ENCODE measurements around the gene CDAN1. TPM values are rescaled to one million over a fixed set of nuclear protein-coding genes. Genes with fewer than 3 reads are reported as not detected.
"Not testable (repeated sequence)": the region's sequence is repeated elsewhere in the genome, so short reads cannot be mapped to it uniquely, and the experiment has no call there.

The CDAN1 gene, protein sequence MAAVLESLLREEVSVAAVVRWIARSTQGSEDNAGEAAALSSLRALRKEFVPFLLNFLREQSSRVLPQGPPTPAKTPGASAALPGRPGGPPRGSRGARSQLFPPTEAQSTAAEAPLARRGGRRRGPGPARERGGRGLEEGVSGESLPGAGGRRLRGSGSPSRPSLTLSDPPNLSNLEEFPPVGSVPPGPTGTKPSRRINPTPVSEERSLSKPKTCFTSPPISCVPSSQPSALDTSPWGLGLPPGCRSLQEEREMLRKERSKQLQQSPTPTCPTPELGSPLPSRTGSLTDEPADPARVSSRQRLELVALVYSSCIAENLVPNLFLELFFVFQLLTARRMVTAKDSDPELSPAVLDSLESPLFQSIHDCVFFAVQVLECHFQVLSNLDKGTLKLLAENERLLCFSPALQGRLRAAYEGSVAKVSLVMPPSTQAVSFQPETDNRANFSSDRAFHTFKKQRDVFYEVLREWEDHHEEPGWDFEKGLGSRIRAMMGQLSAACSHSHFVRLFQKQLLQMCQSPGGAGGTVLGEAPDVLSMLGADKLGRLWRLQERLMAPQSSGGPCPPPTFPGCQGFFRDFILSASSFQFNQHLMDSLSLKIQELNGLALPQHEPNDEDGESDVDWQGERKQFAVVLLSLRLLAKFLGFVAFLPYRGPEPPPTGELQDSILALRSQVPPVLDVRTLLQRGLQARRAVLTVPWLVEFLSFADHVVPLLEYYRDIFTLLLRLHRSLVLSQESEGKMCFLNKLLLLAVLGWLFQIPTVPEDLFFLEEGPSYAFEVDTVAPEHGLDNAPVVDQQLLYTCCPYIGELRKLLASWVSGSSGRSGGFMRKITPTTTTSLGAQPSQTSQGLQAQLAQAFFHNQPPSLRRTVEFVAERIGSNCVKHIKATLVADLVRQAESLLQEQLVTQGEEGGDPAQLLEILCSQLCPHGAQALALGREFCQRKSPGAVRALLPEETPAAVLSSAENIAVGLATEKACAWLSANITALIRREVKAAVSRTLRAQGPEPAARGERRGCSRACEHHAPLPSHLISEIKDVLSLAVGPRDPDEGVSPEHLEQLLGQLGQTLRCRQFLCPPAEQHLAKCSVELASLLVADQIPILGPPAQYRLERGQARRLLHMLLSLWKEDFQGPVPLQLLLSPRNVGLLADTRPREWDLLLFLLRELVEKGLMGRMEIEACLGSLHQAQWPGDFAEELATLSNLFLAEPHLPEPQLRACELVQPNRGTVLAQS
- total RNA-seq = 10 to 100 TPM; 14.3 to 17.9 TPM

DNA sequence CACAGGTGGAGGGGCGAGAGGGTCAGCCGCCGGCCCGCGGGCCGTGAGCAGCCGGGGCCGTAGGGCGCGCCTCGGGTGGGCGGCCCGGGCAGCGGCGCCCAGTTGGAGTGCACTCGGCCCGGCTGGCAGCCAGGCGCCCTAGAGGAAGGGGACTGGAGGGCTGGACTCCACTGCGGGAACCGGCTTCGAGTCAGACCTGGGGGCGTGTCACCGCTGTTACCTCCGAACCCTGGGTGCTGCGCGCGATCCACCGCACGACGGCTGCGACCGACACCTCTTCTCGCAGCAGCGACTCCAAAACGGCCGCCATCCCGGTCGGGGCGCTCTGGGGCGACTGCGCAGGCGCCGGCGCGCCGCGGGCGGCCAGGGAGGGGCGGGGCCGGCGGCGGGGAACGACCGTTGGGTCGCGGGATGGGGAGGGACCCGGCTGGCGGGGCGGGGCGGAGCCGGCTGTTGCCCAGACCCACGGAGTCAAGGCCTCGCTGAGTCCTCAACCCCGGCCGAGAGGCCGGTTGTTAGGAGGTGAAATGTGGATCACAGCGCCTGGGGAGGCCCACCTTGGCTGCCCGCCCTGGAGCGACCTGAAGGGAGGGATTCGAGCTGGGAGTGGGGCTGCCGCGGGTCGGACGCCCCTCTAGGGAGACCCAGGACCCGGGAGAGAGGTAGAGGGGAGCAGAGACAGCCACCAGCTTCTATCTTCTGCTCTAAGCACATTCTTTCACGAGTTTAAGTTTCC is at the start of gene CDAN1:
CDAN1 (minus strand) TSS at position 336 of the 736 bp plus-strand sequence; CDS start at position 310, 26 bp downstream.
- Mint-ChIP-seq H3K4me1 (peaks cover 16% of the 10 kb centered on the region), H3K4me3 (peak within 1 kb of the TSS; percentile 80), H3K36me3 (peaks cover 2% of the 10 kb centered on the region), H3K27ac (peak within 1 kb of the TSS; percentile 82), H3K27me3 (no peaks in the 10 kb centered on the region), H3K9me3 (no peaks in the 10 kb centered on the region)
- peak; percentile 93 for DNase-seq

- H3K36me3 Mint-ChIP-seq = peaks cover 3% of the 10 kb centered on the region
- H3K4me3 Mint-ChIP-seq = no peak overlapping the region
- no peak for DNase-seq
Observed at GRCh38 chr15:42785569-42785968, 48.6 kb upstream of the CDAN1 start.

DNA sequence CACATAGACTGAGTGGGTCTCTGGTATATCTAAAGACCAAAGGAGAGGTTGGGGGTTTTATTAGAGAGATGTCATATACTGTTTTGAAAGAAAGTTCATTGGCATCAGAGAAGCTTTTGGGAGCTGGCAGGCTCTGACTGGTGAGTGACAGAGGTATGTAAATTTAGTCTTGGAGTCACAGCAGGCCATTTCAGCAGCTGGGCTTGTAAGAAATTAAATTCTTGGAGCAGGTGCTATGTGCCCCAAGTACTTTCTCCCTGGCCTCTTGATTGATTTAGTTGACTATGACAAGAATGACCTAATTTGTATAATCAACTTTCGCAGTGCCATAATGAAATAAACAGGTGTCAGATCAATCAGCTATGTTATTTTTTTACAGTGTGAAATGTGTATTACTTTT is 47.8 kb upstream of the CDAN1 start:
- no peaks in the 10 kb centered on the region for H3K9me3 Mint-ChIP-seq
- H3K27ac Mint-ChIP-seq = no peak overlapping the region
- no peaks in the 10 kb centered on the region for H3K27me3 Mint-ChIP-seq
- H3K4me1 Mint-ChIP-seq = no peaks in the 10 kb centered on the region
- no peak overlapping the region for H3K4me3 Mint-ChIP-seq
- peaks cover 3% of the 10 kb centered on the region for H3K36me3 Mint-ChIP-seq
- DNase-seq = no peak

More at GRCh38 chr15:42785569-42785968, 48.6 kb upstream of the CDAN1 start:
- H3K27me3 Mint-ChIP-seq = no peaks in the 10 kb centered on the region
- H3K4me1 Mint-ChIP-seq = no peaks in the 10 kb centered on the region
- no peak overlapping the region for H3K27ac Mint-ChIP-seq
- no peaks in the 10 kb centered on the region for H3K9me3 Mint-ChIP-seq

- DNase-seq = no peak
- H3K27ac Mint-ChIP-seq = no peak overlapping the region
- no peak overlapping the region for H3K4me3 Mint-ChIP-seq
- H3K4me1 Mint-ChIP-seq = no peaks in the 10 kb centered on the region
- peaks cover 3% of the 10 kb centered on the region for H3K36me3 Mint-ChIP-seq
- no peaks in the 10 kb centered on the region for H3K27me3 Mint-ChIP-seq
- H3K9me3 Mint-ChIP-seq = no peaks in the 10 kb centered on the region
Observed at GRCh38 chr15:42782716-42783115, 45.8 kb upstream of the CDAN1 start.

DNA sequence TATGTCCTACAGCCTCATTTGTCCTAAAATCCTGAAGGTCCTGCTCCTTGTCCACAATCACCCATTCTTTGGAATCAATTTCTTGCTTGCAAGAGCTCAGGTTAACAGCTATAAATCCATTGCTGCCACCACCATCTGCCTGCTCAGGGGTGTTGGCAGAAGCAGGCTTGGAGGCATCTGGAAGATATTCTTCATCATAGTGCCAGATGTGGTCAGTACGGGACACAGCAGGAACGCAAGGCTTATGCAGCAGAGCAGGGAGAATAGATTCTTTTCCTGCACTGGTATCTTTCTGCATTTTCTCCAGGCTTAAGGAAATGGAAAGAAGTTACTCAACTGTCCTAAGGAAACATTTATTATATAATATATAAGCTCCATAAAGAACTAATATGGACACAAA is 38.5 kb upstream of the CDAN1 start:
- no peak overlapping the region for H3K4me3 Mint-ChIP-seq
- H3K9me3 Mint-ChIP-seq = no peaks in the 10 kb centered on the region
- H3K27ac Mint-ChIP-seq = no peak overlapping the region
- no peaks in the 10 kb centered on the region for H3K27me3 Mint-ChIP-seq
- peaks cover 11% of the 10 kb centered on the region for H3K36me3 Mint-ChIP-seq
- H3K4me1 Mint-ChIP-seq = no peaks in the 10 kb centered on the region
- DNase-seq = no peak

- Mint-ChIP-seq H3K27ac (no peak overlapping the region), H3K36me3 (peaks cover 32% of the 10 kb centered on the region), H3K4me1 (no peaks in the 10 kb centered on the region), H3K9me3 (peaks cover 13% of the 10 kb centered on the region), H3K27me3 (no peaks in the 10 kb centered on the region), H3K4me3 (no peak overlapping the region)
- DNase-seq = no peak
Observed at GRCh38 chr15:42772901-42773300, 36.0 kb upstream of the CDAN1 start.

GRCh38 chr15:42772144-42772543 is 35.2 kb upstream of the CDAN1 start:
- Mint-ChIP-seq H3K27me3 (no peaks in the 10 kb centered on the region), H3K36me3 (peaks cover 40% of the 10 kb centered on the region), H3K27ac (no peak overlapping the region), H3K4me1 (no peaks in the 10 kb centered on the region), H3K9me3 (peaks cover 19% of the 10 kb centered on the region), H3K4me3 (no peak overlapping the region)
- no peak for DNase-seq

GRCh38 chr15:42766109-42766508 is 29.2 kb upstream of the CDAN1 start:
- H3K36me3 Mint-ChIP-seq = peaks cover 78% of the 10 kb centered on the region
- not testable (repeated sequence) for H3K27me3 Mint-ChIP-seq, H3K4me1 Mint-ChIP-seq

DNA sequence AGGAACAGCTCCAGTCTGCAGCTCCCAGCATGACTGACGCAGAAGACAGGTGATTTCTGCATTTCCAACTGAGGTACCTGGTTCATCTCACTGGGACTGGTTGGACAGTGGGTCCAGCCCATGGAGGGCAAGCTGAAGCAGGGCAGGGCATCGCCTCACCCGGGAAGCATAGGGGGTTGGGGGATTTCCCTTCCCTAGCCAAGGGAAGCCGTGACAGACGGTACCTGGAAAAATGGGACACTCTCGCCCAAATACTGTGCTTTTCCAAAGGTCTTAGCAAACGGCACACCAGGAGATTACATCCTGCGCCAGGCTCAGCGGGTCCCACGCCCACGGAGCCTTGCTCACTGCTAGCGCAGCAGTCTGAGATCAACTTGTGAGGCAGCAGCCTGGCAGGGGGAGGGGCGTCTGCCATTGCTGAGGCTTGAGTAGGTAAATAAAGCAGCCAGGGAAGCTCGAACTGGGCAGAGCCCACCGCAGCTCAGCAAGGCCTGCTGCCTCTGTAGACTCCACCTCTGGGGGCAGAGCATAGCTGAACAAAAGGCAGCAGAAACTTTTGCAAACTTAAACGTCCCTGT is 27.3 kb upstream of the CDAN1 start:
- DNase-seq, H3K27ac Mint-ChIP-seq, H3K27me3 Mint-ChIP-seq, H3K4me1 Mint-ChIP-seq, H3K4me3 Mint-ChIP-seq: not testable (repeated sequence)
- Mint-ChIP-seq H3K36me3 (peaks cover 78% of the 10 kb centered on the region), H3K9me3 (peaks cover 48% of the 10 kb centered on the region)

More at GRCh38 chr15:42766109-42766508, 29.2 kb upstream of the CDAN1 start:
- peaks cover 49% of the 10 kb centered on the region for H3K9me3 Mint-ChIP-seq
- H3K4me3 Mint-ChIP-seq, H3K27ac Mint-ChIP-seq, DNase-seq: not testable (repeated sequence)

GRCh38 chr15:42761813-42762212 is 24.9 kb upstream of the CDAN1 start:
- DNase-seq, H3K27me3 Mint-ChIP-seq, H3K4me1 Mint-ChIP-seq, H3K4me3 Mint-ChIP-seq, H3K27ac Mint-ChIP-seq: not testable (repeated sequence)
- H3K36me3 Mint-ChIP-seq = peaks cover 55% of the 10 kb centered on the region
- H3K9me3 Mint-ChIP-seq = peaks cover 32% of the 10 kb centered on the region

DNA sequence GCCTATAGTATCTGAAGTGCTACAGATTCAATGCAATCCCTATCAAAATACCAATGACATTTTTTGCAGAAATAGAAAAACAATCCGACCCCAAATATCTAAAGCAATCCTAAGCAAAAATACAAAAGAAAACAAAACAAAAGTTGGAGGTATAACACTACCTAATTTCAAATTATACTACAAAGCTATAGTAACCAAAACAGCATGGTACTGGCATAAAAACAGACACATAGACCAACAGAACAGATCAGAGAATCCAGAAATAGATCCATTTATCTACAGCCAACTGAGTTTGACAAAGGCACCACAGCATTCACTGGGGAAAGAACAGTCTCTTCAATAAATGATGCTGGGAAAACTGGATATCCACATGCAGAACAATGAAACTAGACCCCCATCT is 23.8 kb upstream of the CDAN1 start:
- H3K27me3 Mint-ChIP-seq = no peaks in the 10 kb centered on the region
- no peak overlapping the region for H3K27ac Mint-ChIP-seq
- H3K4me3 Mint-ChIP-seq = no peak overlapping the region
- no peak for DNase-seq
- no peaks in the 10 kb centered on the region for H3K4me1 Mint-ChIP-seq
- H3K36me3 Mint-ChIP-seq = peaks cover 47% of the 10 kb centered on the region
- H3K9me3 Mint-ChIP-seq = peaks cover 24% of the 10 kb centered on the region

DNA sequence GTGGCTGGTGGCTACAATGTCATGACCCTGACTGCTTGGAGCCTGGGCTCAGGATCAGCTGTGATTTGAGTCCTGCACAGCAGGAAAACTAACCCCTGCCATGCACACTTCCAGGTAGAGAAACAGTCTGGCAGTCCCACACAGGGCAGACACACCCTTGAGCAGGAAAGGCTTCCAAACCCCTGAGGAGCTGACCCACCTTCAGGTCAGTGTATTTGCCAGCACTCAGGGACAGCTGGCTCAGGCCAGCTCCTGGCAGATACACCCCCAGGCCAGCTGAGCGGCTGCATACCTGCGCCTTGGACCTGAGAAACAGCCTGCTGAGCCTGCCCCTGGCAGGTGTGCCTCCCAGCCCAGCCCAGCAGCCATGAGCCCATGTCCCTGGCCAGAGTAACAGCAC is 22.2 kb upstream of the CDAN1 start:
- H3K36me3 Mint-ChIP-seq = peaks cover 31% of the 10 kb centered on the region
- peaks cover 19% of the 10 kb centered on the region for H3K9me3 Mint-ChIP-seq
- no peak for DNase-seq
- no peak overlapping the region for H3K27ac Mint-ChIP-seq
- H3K4me1 Mint-ChIP-seq = no peaks in the 10 kb centered on the region
- H3K27me3 Mint-ChIP-seq = no peaks in the 10 kb centered on the region
- H3K4me3 Mint-ChIP-seq = no peak overlapping the region

DNA sequence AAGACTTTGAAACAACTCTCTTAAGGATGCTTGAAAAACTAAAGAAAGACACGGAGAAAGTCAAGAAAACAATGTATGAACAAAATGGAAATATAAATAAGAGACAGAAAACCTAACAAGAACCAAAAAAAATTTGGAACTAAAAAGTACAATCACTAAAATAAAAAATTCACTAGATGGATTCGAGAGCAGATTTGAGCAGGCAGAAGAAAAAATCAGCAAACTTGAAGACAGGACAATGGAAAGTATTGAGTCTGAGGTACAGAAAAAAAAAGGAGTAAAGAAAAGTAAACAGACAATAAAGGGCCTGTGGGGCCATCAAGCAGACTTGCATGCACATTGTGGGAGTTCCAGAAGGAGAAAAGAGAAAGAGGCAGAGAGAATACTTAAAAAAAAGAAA is 13.4 kb upstream of the CDAN1 start:
- H3K4me3 Mint-ChIP-seq = no peak overlapping the region
- no peak for DNase-seq

GRCh38 chr15:42749266-42749665 is 12.3 kb upstream of the CDAN1 start:
- Mint-ChIP-seq H3K36me3 (peaks cover 30% of the 10 kb centered on the region), H3K27me3 (no peaks in the 10 kb centered on the region)
- DNase-seq = no peak

More for the DNA sequence above, 13.4 kb upstream of the CDAN1 start:
- Mint-ChIP-seq H3K4me1 (no peaks in the 10 kb centered on the region), H3K27me3 (no peaks in the 10 kb centered on the region), H3K36me3 (peaks cover 30% of the 10 kb centered on the region), H3K27ac (no peak overlapping the region), H3K9me3 (peaks cover 6% of the 10 kb centered on the region)

More at GRCh38 chr15:42749266-42749665, 12.3 kb upstream of the CDAN1 start:
- Mint-ChIP-seq H3K27ac (no peak overlapping the region), H3K4me1 (no peaks in the 10 kb centered on the region), H3K9me3 (peaks cover 6% of the 10 kb centered on the region), H3K4me3 (no peak overlapping the region)
